ENCODE measurements around the gene EFCAB14.
"Not testable (repeated sequence)": the region's sequence is repeated elsewhere in the genome, so short reads cannot be mapped to it uniquely, and the experiment has no call there.

Gene EFCAB14

DNA sequence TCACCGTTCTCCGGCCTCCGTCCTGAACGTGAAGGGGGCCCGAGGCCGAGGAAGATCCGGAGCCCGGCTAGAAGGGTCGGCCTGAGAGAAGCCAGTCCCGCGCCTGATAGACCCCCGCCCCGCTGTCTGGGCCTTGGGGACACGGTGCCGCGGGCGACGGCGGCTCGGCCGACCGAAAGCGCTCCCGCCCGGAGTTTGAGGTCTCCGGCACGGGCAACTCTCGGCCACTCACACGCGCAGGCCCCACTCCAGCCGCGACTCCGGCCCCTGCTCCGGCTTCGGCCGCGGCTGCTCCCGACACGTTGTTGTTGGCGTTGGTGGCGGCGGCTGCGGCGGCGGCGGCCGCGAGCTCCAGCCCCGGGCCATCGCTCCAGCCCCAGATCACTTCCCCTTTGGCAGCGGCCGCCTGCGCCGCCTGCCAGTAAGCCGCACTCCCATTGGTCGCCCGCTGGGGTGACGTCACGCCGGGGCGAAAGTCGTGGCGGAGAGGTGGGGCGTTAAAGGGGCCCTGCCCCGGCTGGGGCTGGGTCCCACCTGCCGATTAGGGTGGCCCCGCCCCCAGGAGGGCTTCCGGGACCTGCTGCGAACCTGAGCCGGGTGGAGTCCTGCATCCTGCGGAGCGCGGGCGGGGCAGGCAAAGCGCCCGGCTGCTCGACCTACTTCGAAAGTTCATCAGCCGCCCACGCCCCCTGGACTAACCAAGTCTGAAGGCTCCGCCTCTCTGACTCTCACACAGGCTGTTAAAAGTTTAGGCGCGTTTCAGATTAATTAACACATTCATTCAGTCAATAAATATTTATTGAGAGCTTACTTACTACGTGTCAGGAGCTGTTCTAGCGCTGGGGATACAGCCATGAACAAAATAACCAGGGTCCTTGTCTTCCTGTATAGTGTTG, at the start of gene EFCAB14:
Gene EFCAB14, minus strand, starts transcription at position 388 of the 896 bp plus-strand sequence. CDS start 1,027 bp downstream, outside the sequence.
- peak; percentile 99 for DNase-seq

DNA sequence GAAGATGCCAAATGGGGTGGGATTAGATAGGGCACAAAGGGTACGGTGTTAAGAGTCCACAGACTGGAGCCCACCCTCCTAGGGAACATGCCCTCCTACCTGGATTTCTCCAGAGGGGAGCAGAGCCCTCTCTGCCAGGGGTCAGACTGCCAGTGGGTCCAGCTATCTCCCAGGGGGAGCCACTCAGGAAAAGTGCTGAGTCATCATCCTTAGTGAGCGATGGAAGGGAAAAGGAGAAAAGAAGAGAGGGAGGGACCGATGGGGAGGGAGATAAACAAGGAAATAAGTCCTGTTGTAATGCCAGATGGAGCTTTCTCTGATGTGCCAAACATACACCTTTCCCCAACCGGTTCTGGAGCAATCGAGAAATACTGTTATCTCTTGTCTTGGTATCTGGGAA, 49.5 kb upstream of the EFCAB14 start:
- DNase-seq = no peak

DNA sequence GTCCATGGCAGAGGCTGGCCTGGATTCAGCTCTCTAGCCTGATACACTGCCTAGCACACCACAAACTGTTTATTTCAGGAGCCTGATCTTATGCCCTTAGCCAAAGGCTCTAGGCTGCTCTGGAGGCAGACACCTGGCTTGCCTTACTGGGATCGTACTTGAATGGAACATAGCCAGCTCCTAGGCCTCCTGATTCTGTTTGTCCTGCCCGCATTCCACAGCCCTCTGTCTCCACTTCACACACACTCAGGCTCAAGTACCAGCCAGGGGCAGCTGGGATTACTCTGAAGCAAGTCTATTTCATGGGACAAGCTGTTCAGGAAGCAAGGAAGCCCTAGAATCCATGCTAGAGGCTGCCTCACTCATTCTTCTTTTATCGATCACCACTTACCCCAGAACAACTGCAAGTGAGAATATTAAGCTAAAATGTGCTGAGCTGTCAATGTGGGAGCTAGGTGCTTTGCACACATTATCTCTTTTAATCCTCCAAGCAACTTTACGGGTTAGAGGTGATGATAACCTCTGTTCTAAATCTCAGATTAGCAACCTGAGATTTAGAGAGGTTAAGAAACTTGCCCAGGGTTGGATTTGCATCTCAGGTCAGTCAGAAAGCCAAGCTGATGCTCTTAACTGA, 48.9 kb upstream of the EFCAB14 start:
- no peak for DNase-seq

DNA sequence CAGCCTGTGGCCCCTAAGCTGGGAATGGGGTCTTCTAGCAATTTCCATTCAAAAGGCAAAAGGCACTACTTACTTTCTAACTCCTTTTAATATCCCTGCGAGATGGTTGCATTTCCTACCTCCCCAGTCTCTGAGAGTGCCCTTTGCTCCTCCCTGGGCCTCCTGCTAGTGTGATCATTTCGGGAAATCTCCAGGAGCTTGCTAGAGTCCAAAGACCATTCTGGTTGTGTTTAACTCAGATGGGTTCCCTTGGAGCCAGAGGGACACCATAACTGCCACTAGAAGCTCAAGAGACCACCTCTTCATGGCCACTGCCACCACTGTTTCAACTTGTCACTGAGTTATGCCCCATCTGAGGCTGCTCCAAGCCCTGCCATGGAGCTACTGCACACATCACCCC, 45.5 kb upstream of the EFCAB14 start:
- no peak for DNase-seq

DNA sequence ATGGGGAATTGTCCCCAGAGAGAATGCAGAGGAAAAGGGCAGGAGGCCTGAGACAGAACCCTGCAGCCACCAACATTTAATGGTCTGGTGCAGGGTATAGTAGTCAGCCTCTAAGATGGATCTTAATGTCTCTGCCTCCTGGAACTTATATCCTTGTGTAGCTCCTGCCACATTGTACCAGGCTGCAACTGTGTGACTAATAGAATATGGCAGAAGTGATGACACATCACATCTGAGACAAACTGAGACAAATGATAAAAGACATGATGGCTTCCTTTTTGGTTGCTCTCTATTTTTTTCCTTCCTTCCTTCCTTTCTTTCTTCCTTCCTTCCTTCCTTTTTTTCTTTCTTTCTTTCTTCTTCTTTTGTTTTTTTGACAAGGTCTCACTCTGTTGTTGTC, 42.8 kb upstream of the EFCAB14 start:
- no peak for DNase-seq

GRCh38 chr1:46760558-46761166, 41.7 kb upstream of the EFCAB14 start:
- no peak for DNase-seq

- DNase-seq = no peak
These were observed 39.1 kb upstream of the EFCAB14 start for GRCh38 chr1:46757956-46758528.

DNA sequence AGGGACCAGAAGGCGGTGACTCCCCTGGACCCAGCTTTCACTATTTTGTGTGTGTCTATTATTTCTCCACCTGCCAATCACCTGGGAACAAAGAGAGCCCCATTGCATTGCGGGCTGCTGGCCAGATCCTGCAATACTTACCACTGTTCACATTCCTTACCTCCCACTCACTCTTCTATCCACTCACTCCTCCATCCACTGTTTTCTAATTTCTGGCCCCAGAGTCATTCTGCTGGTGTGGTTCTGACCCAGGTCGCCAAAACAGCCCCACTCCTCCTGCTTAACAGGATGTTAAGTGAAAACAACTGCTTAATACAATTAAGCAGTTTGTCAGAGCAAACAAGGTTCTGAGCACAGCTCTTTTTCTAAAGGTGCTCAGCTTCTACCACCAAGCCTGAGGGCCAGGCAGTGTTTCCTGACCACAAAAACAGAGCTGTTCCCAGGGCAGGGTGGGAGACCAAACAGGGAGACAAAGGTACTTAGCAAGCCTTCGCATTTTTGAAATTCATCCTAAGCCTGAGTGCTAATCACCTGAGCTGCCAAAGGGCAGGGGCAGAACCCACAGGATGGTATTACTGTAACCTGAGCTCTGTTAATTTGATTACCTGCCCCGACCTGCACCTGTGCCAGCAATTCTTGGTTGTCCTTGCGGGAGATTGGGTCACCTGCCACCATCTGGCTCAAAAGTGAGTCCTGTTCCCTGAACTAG, 38.5 kb upstream of the EFCAB14 start:
- DNase-seq = no peak

DNA sequence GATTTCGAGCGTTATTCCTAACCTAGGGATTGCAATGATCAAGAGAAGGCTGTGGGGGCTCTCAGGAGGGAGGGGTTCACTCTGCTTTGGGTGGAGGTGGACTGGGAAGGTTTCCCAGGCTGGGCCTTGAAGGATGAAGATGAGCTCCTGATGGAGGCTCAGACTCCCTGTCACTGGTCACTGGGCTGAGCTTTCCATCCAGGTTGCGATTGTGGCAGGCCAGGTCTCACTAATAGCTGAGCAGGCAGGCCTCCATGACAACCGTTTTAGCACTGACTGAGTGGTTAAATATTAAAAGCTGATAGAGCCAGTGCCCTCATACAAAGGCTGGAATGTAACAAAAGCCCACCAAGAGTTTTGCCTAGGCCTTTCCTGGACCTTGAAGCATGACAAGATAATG, 36.2 kb upstream of the EFCAB14 start:
- no peak for DNase-seq

DNA sequence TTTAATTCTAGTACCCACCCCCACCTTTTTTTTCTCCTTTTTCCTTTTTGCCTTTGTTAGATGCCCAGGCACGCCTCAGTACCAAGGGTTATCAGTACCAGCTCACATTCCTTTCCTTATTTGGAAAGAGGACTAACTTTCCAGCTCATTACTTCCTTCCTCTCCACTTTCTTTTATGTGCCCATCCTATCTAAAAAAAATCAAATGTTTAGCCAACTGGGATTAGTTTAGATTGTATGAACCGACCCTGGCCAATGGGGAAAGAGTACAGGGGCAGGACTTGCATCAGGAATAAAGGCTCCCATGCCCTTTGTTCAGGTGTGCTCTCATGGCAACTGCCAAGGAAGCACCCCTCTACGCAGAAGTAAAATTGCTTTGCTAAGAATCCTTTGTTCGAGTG, 35.8 kb upstream of the EFCAB14 start:
- DNase-seq = not testable (repeated sequence)

GRCh38 chr1:46753985-46754384, 35.1 kb upstream of the EFCAB14 start:
- DNase-seq = no peak

DNA sequence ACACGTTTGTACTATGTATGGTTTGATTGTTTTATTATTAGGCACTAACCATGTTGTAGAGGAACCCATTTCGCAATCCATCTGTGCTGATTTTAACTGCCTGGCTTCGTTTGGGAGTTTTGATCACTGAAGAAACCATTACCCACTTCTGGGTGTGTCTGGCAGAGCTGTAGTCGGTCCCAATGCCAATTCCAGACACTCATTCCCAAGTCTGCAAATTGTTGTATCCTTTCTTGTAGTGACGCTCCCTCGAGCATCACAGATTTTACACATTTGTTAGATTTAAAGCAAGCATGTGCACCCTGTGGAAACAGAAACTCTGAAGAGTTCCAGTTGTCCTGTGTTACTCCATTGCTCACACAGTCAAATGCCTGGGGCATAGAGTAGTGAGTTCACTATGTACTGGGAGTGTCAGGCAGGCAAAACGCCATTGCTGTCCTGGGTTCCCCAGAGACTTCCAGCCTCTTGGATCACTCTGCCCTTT, 31.0 kb upstream of the EFCAB14 start:
- no peak for DNase-seq

DNA sequence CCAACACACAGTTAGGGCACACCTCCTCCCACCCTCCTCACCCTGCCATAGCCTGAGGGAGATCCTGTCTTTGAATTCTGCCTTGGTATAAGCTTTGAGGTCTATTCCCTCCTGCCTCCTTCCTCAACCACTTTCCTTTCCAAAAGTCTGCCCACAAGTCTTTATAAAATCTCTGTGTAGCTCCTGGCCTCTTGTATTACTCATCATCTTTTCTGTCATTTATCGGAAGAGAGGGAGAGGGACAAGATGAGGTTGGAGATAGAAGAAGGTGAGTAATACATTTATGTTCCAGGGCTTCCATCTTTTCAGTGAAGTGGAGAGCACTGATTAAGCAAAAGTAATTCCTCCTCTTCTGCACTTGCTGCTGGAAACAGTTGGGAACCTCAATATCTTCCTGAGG, 30.5 kb upstream of the EFCAB14 start:
- DNase-seq = no peak

DNA sequence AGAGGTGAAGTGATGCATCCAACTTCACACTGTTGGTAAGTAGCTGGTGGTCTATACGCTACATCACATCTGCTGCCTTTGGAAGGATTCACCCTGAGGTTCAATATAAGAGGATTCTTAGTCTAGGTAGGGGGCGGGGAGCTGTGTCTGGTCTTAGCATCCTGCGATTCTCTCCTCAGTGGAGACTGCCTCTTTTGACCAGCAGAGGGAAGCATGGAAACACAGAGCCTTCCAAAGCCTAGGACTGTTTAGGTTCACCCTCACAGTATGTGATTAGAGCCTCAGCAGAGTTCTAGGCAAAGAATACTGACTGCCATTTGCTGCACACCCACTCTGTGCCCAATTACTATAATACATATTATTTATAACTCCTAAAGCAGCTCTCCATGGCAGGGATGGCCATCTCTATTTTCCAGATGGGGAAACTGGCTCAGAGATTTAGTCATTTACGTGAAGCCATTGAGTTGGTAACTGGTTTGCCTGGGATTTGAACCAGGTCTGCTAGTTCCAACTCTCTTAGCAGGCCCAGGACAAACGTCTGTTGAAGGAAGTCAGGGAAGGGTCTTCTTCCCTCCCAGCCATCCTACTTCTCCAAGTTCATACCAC, 28.9 kb upstream of the EFCAB14 start:
- peak; percentile 19 for DNase-seq

DNA sequence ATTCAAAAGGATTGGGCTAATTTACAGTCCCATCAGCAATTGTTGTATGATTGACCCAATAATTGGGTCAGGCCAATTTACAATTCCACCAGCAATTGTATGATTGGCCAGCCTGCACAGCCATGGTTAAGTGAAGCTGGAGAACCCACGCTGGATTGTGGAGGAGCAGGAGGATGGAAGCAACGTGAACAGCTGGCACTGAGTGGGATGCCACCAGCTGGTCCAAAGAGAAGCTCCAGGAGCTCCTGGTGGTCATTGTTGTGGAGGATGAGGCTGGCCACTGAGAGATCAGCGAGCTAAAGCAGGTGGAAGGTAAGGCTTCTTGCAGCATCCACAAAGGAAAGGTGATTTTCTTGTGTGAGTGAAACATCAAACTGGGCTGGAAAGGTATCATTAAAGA, 23.2 kb upstream of the EFCAB14 start:
- DNase-seq = no peak

DNA sequence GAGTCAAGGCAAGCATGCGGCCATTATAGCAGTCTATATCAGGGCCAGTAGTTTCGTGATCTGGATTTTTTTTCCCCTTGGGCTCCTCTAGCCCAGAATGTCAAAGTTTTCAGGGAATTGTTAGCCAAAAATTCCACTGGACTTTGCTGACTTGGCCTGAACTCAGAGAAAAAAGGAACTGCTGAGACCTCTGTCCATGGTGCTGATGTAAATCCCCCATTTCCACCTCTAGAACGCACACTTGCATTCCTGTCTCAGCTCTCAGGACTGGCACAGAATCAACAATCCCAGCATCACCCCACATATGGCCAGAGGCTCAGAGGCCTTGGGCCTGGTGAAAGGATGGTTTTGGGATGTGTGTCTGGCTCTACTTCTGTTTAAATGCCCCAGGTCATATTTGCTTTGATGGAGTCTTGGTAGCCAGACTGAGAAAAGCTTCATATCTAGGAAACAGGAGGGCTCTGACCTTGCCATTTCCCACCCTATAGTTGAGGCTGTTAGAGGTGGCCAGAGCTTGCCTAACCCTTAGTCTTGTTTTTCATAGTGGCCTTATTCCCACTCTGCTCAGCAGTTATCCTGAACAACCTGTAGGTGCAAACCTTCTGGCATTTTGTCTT, 16.9 kb upstream of the EFCAB14 start:
- peak; percentile 30 for DNase-seq

DNA sequence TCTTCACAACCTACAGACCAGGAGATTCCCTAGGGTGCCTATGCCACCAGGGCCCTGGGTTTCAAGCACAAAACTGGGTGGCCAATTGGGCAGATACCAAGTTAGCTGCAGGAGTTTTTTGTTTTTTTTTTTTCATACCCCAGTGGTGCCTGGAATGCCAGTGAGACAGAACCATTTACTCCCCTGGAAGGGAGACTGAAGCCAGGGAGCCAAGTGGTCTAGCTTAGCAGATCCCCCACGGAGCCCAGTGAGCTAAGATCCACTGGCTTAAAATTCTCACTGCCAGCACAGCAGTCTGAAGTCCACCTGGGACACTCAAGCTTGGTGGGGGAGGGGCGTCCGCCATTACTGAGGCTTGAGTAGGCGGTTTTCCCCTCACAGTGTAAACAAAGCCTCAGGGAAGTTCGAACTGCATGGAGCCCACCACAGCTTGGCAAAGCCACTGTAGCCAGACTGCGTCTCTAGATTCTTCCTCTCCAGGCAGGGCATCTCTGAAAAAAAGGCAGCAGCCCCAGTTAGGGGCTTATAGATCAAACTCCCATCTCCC, 9.5 kb upstream of the EFCAB14 start:
- DNase-seq = not testable (repeated sequence)

DNA sequence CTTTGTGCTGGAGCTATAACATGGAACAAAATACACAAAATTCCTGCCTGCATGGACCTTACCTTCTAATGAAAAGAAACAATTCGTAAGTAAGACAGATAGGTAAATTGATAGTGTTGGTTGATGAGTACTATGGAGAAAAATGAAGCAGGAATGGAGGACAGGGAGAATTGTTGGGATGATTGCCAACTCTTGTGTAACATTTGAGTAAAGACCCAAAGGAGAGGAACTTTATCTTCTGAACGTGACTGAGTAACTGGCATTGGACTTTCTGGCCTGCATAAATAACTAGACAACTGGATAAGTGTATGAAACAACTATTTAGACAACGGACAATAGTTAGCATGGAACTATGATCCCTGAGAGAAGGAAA, 6.8 kb upstream of the EFCAB14 start:
- DNase-seq = no peak

DNA sequence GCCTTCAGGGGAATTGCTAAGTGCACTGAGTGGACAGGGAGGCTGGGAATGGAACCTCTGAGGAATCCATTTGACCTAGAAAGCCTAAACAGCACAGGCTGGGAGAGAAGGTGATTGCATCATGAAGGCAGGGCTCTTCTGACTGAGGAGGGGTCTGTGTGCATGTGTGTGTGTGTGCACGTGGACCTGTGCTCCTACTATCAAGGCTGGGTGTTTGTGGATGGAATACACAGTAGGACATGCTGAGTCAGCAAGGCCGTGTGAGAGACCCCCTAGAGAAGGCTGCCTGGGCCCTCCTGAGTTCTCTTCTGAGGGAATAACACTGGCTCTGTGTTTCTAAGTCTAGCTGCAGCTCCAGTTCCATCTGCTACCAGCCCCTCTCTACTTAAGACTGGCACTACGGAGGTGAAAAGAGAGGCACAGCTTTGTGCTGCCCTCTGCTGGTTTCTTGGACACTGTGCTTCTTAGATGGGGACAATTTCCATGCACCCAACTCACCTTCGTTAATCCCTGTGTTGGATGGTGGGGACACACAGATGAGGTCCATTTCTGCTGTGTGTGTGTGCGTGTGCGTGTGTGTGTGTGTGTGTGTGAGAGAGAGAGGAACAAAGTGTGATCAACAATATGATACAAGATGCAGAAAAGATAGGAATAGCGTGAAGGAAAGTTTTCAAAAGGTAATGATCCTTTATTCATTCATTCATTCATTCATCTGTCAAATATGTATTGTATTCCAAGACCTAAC, 6.2 kb upstream of the EFCAB14 start:
- peak; percentile 73 for DNase-seq

GRCh38 chr1:46723901-46724300, 5.0 kb upstream of the EFCAB14 start:
- no peak for DNase-seq

GRCh38 chr1:46721686-46722205, 2.8 kb upstream of the EFCAB14 start:
- no peak for DNase-seq

Measured in activated CD4-positive, alpha-beta T cell treated with anti-CD3 and anti-CD28 coated beads, Interleukin-10, Interleukin-2, amounts not matched to agents 100 ng/mL and 50 ng/mL, durations not matched to agents 16 hours and 8 hours (primary cell).